ENCODE results near the gene AFTPH. TPM values are rescaled to one million over a fixed set of nuclear protein-coding genes. Genes with fewer than 3 reads are reported as not detected.

Gene AFTPH
- total RNA-seq, 1 experiment from 2014 or later, result 19.0 TPM

GRCh38 chr2:64632835-64633819, 109.0 kb downstream of the AFTPH start:
- DNase-seq (ENCODE audit: low read depth), result no peak

- no peak for DNase-seq (ENCODE audit: low read depth)
Measured at GRCh38 chr2:64634345-64635267, 110.5 kb downstream of the AFTPH start.

- DNase-seq (ENCODE audit: low read depth), result no peak
Measured at GRCh38 chr2:64635976-64636911, 112.1 kb downstream of the AFTPH start.

GRCh38 chr2:64637000-64637635, 113.0 kb downstream of the AFTPH start:
- DNase-seq (ENCODE audit: low read depth), result no peak

- no peak for DNase-seq (ENCODE audit: low read depth)
Measured at GRCh38 chr2:64637931-64638330, 113.8 kb downstream of the AFTPH start.

GRCh38 chr2:64638502-64639120, 114.5 kb downstream of the AFTPH start:
- no peak for DNase-seq (ENCODE audit: low read depth)

GRCh38 chr2:64639691-64640090, 115.6 kb downstream of the AFTPH start:
- no peak for DNase-seq (ENCODE audit: low read depth)

- DNase-seq (ENCODE audit: low read depth), result peak; percentile 27
Measured at GRCh38 chr2:64640153-64641044, 116.3 kb downstream of the AFTPH start.

GRCh38 chr2:64641599-64641998, 117.5 kb downstream of the AFTPH start:
- DNase-seq (ENCODE audit: low read depth), result no peak

Other genes starting within 250 kb of the AFTPH start
- 0.34 and 5.0 TPM in 2 replicates for gene LGALSL, start 70.2 kb upstream of the AFTPH start, total RNA-seq (2014; rRNA removed; shearing (Covaris generic))
- 10.0 and 16.9 TPM in 2 replicates for gene SERTAD2, start 129.6 kb downstream of the AFTPH start, total RNA-seq (2014; rRNA removed; shearing (Covaris generic))

Data from M059J (cell line).